ENCODE results near the gene HORMAD2.

The HORMAD2 gene

DNA sequence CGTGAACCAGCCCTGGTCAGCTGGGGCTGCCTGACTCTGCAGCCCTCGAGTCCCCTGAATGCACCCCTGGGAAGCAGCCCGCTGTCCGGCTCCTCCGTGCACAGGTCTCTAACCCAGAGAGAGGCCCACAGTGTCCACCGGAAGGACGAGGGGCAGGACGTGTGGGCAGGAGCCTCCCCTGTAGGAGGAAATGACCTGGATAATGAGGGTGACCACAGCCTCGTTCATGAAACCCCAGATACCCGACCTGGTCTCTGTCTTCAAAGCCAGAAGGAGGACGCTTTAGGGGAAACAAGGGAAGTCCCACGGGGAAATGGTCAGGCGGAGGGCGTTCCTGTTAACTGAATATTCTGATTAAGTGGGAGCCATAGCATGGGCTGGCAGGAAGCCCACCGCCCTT is 143.0 kb downstream of the HORMAD2 start:
- no peak overlapping the region for H3K4me3 ChIP-seq (ENCODE audit: low read depth, low read length)
- DNase-seq (ENCODE audit: low read depth), result no peak
- TF ChIP-seq CTCF (conservative IDR thresholded peaks at IDR 0.05; ENCODE audit: low read depth, low read length), result no peak

DNA sequence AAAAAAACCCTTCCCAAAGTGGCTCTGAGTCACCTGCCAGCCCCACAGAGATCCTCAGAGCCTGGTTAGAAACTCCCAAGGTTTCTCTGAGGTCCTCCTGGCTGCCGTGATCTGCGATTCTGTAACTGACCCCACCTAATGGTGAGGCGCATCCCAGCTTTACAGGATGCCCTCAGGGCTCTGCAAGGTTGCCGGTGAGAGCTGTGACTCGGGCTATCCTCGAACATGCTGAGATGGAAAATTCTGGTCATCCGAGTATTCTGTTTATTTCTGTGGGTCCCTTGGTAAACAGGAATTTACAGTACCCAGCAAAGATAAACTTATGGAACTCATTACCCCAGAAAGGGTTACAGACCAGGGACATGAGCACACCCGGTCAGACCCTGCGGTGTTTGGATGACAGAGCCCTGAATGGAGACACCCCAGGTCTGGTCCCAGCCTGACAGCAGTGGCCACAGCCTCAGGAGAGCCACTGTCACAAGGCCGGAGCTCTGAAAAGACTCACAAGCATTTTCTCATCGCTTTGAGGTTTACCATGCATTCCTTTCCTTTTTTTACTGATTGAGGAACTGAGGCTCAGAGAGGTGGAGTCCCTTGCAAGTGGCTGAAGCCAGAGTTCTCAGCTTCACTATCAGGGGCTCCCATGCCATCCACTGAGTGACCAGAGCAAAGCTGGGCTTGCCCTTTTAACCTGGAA is 144.0 kb downstream of the HORMAD2 start:
- no peak overlapping the region for H3K4me3 ChIP-seq (ENCODE audit: low read depth, low read length)
- DNase-seq (ENCODE audit: low read depth), result no peak
- TF ChIP-seq CTCF (conservative IDR thresholded peaks at IDR 0.05; ENCODE audit: low read depth, low read length), result peak; percentile 11

- no peak overlapping the region for H3K4me3 ChIP-seq (ENCODE audit: low read depth, low read length)
- no peak for DNase-seq (ENCODE audit: low read depth)
- TF ChIP-seq CTCF (conservative IDR thresholded peaks at IDR 0.05; ENCODE audit: low read depth, low read length), result no peak
These were observed 145.1 kb downstream of the HORMAD2 start for GRCh38 chr22:30225220-30225927.

DNA sequence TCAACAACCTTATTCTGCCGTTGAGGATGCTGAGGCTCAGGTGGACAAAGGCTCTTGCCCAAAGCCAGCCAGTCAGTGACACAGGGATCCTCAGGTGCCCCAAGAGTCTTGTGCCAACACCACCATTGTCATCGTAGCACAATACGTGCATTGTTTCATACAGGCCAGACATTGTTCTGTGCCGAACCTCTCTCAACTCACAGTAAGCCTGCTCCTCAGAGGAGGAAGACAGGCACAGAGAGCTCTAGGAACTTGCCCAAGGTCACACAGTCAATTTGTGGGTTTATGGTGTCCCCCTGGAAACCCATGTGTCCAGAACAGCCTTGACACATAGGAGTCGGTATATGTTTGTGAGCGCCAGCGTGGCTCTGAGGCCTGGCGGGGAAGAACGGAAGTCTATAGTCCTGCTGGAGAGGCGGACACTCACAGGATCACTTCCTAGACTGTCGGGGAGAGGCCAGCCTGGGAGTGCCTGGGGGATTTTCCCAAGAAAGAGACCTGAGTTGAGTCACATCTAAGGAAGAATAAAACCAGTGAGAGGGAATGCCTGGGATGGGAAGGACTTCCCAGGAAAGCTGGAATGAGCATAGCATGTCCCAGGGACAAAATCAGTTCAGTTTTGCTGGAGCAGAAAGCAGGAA is 146.0 kb downstream of the HORMAD2 start:
- no peak overlapping the region for H3K4me3 ChIP-seq (ENCODE audit: low read depth, low read length)
- DNase-seq (ENCODE audit: low read depth), result no peak
- no peak for TF ChIP-seq CTCF (conservative IDR thresholded peaks at IDR 0.05; ENCODE audit: low read depth, low read length)
